ENCODE data around the gene RTKN2.
"Not testable (repeated sequence)": the region's sequence is repeated elsewhere in the genome, so short reads cannot be mapped to it uniquely, and the experiment has no call there.

The RTKN2 gene

GRCh38 chr10:62258926-62259325 lies 9.7 kb downstream of the RTKN2 start:
- DNase-seq: no peak

- no peak for DNase-seq
Measured at GRCh38 chr10:62253704-62254103, 14.9 kb downstream of the RTKN2 start.

GRCh38 chr10:62252051-62252450 lies 16.6 kb downstream of the RTKN2 start:
- no peak for DNase-seq

- no peak for DNase-seq
Measured at GRCh38 chr10:62250594-62251198, 17.9 kb downstream of the RTKN2 start.

- no peak for DNase-seq
Measured at GRCh38 chr10:62249957-62250356, 18.7 kb downstream of the RTKN2 start.

- no peak for DNase-seq
Measured at GRCh38 chr10:62248465-62248864, 20.2 kb downstream of the RTKN2 start.

- peak; percentile 31 for DNase-seq
Measured at GRCh38 chr10:62244785-62245467, 23.7 kb downstream of the RTKN2 start.

- no peak for DNase-seq
Measured at GRCh38 chr10:62244088-62244487, 24.6 kb downstream of the RTKN2 start.

GRCh38 chr10:62243647-62243997 lies 25.0 kb downstream of the RTKN2 start:
- no peak for DNase-seq

GRCh38 chr10:62242965-62243646 lies 25.5 kb downstream of the RTKN2 start:
- DNase-seq: not testable (repeated sequence)

GRCh38 chr10:62241521-62241920 lies 27.1 kb downstream of the RTKN2 start:
- not testable (repeated sequence) for DNase-seq

GRCh38 chr10:62239994-62240393 lies 28.6 kb downstream of the RTKN2 start:
- DNase-seq: no peak

- no peak for DNase-seq
Measured at GRCh38 chr10:62238880-62239279, 29.8 kb downstream of the RTKN2 start.

GRCh38 chr10:62237966-62238365 lies 30.7 kb downstream of the RTKN2 start:
- DNase-seq: no peak

GRCh38 chr10:62237506-62237905 lies 31.1 kb downstream of the RTKN2 start:
- no peak for DNase-seq

- no peak for DNase-seq
Measured at GRCh38 chr10:62234077-62234605, 34.5 kb downstream of the RTKN2 start.

GRCh38 chr10:62233356-62234076 lies 35.1 kb downstream of the RTKN2 start:
- no peak for DNase-seq

GRCh38 chr10:62231805-62232204 lies 36.8 kb downstream of the RTKN2 start:
- no peak for DNase-seq

- DNase-seq: no peak
Measured at GRCh38 chr10:62231371-62231770, 37.3 kb downstream of the RTKN2 start.

- no peak for DNase-seq
Measured at GRCh38 chr10:62230344-62231121, 38.1 kb downstream of the RTKN2 start.

- DNase-seq: no peak
Measured at GRCh38 chr10:62225362-62225761, 43.3 kb downstream of the RTKN2 start.

GRCh38 chr10:62224606-62225005 lies 44.0 kb downstream of the RTKN2 start:
- DNase-seq: no peak

- DNase-seq: no peak
Measured at GRCh38 chr10:62217683-62218082, 51.0 kb downstream of the RTKN2 start.

All from NCI-H2227 treated with DMSO at 0.1 percent for 48 hours (cell line).